ENCODE measurements around the gene EREG.

DNA sequence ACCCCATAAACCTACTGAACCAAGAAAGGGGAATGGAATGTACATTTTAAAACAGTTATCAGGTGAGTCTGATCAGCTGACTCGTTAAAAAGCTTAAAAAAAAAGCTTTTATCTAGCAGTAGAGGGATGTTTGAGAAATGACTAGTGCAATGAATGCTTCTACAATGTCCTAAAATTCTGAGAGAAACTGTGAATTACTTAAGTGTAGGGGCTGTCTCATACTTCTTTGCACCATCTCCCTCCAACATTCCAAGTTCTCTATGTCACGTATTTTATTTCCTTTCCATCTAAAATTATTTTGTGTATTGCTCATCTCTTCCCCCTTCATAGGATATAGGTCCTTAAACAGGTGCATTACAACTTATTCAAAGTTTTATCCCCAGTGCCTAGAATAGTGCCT is 68.1 kb downstream of the EREG start:
- TF ChIP-seq, protein P1, sequence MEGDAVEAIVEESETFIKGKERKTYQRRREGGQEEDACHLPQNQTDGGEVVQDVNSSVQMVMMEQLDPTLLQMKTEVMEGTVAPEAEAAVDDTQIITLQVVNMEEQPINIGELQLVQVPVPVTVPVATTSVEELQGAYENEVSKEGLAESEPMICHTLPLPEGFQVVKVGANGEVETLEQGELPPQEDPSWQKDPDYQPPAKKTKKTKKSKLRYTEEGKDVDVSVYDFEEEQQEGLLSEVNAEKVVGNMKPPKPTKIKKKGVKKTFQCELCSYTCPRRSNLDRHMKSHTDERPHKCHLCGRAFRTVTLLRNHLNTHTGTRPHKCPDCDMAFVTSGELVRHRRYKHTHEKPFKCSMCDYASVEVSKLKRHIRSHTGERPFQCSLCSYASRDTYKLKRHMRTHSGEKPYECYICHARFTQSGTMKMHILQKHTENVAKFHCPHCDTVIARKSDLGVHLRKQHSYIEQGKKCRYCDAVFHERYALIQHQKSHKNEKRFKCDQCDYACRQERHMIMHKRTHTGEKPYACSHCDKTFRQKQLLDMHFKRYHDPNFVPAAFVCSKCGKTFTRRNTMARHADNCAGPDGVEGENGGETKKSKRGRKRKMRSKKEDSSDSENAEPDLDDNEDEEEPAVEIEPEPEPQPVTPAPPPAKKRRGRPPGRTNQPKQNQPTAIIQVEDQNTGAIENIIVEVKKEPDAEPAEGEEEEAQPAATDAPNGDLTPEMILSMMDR (IDR thresholded peaks at IDR 0.05): no peak
- TF ChIP-seq POLR2A (IDR thresholded peaks at IDR 0.05): no peak
